Stimulated activated CD4-positive, alpha-beta T cell treated with anti-CD3 and anti-CD28 coated beads, Interleukin-2, amount 100 ng/mL, for 24 hours (primary cell): ENCODE data around the gene IMPG1.

Source experiments
- DNase-seq, 2 donors: peaks; one replicate each; pipeline ENCODE4 v3.0.0-alpha.2; 2020

The IMPG1 gene

DNA sequence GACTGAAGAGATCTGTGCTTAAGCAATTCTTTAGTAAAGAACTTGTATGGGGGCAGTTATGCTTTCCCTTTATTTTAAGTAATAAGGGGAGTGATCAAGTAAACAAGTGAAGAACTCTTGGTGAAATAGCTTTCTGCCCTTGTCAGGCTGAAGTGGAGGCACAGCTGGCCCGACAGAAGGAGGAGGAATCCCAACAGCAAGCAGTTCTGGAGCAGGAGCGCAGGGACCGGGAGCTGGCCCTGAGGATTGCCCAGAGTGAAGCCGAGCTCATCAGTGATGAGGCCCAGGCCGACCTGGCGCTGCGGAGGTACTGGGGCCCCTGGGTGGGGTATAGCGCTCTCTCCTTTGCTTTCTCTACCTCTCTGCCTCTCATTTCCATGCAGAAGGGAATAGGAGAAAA is 180.1 kb downstream of the IMPG1 start:
- no peak for DNase-seq

DNA sequence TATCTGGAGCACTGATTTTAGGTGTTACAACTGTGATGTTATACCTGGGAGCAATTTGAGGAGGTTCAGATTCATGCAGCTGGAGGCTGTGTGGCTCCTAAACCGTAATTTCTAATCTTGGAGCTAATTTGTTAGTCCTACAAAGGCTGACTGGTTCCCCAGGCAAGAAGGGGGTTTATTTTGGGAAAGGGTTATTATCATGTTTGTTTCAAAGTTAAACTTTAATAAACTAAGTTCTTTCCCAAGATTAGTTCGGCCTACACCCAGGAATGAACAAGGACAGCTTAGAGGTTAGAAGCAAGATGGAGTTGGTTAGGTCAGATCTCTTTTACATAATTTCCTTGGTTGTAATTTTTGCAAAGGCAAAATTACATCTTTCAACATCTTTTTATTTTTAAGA is 187.6 kb downstream of the IMPG1 start:
- no peak for DNase-seq

DNA sequence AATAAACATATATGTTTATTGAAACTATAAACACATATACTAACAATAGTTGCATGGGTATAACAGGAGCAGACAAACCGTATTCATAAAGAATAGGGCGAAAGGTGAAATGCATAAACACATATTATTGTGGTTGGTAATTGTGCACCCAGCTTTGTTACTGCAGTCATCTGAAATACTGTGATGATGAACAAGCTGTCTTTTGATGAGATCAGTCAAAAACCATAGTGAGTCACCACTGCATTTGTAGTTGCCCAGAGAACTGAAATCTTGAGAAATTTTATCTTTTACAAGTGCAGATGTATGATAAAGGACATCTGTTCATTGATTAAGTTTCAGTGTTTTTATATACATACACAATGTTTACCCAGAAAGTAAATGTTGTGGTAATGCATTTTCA is 189.7 kb downstream of the IMPG1 start:
- DNase-seq: no peak

DNA sequence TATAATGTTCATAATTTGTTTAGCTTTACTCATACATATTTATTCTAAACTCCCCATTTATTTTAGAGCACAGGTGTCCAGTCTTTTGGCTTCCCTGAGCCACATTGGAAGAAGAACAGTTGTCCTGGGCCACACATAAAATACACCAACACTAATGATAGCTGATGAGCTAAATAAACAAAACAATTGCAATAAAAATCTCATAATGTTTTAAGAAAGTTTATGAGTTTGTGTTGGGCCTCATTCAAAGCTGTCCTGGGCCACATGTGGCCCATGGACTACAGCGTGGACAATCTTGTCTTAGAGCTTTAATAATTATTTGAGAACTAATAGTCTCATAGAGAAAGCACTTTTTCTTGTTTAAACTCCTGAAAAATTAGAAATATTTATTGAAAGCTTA is 192.2 kb downstream of the IMPG1 start:
- no peak for DNase-seq

DNA sequence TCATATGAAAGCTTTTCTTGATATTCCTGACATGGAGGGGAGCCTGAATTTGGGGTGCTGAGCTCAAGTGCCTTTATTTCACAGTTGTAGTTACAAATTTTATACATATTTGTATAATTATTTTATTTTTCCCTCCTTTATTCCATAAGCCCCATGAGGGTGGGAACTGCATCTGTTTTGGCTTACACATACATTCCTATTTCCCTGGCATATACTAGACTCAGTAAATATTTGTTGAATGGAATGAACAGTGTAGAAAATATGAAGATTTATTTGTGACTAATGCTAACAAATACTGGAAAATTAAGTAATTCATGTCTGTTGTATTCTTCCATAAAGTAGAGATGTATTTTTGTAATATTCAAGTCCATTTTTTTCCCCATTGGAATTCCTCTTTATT is 196.3 kb downstream of the IMPG1 start:
- DNase-seq: no peak

DNA sequence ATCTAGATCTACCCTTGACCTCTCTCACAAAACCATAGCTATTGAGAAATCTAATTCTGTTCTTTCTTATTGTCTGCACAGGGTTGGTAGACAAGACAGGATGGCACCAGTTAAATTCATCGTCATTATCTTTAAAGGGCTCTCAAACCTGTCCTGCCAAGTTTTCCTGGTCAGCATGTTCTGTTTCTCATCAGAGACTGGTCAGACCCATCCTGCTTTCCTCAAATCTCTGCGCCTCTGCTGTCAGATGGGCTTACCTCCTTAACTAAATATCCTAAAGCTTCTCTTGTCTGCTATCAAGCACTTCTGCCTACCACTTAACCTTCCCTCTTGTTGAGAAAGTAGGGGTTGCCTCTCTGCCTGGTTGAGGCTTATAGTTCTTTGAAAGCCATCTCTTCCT is 198.2 kb downstream of the IMPG1 start:
- no peak for DNase-seq
